Mononuclear cell (primary cell): Measurements from ENCODE around the gene LAMC3. TPM values are rescaled to one million over a fixed set of nuclear protein-coding genes. Genes with fewer than 3 reads are reported as not detected.
"Not testable (repeated sequence)": the region's sequence is repeated elsewhere in the genome, so short reads cannot be mapped to it uniquely, and the experiment has no call there.

Experiments
- H3K27me3 ChIP-seq: 2 replicates; pipeline ENCODE4 v1.6.0; 2011; ENCODE audit warnings: low read length, control low read depth; ENCODE audit not compliant: insufficient read depth
- H3K4me1 ChIP-seq: 2 replicates; pipeline ENCODE4 v1.5.1; 2011; ENCODE audit warnings: mild to moderate bottlenecking, low read length, control low read depth; ENCODE audit not compliant: insufficient read depth
- H3K4me3 ChIP-seq: 2 replicates; pipeline ENCODE4 v1.5.1; 2011; ENCODE audit warnings: mild to moderate bottlenecking, low read length, moderate library complexity
- H3K9me3 ChIP-seq: 2 replicates; pipeline ENCODE4 v1.5.1; 2011; ENCODE audit warnings: low read depth, mild to moderate bottlenecking, control low read depth, low read length
- total RNA-seq: library from RNA; depleted of rRNA; stranded (reverse); fragments of >200 nt; gene quantifications from one replicate; pipeline ENCODE4 v1.2.3, GENCODE V29; 2012

Gene LAMC3
- total RNA-seq, 1 donor = 0.73 TPM

- Histone ChIP-seq H3K4me3 (no peak overlapping the region), H3K27me3 (no peaks in the 10 kb centered on the region), H3K4me1 (no peaks in the 10 kb centered on the region), H3K9me3 (no peaks in the 10 kb centered on the region)
These were observed 24.6 kb downstream of the LAMC3 start for GRCh38 chr9:131033269-131034224.

- Histone ChIP-seq H3K9me3 (no peaks in the 10 kb centered on the region), H3K4me3 (no peak overlapping the region), H3K4me1 (no peaks in the 10 kb centered on the region), H3K27me3 (no peaks in the 10 kb centered on the region)
These were observed 25.3 kb downstream of the LAMC3 start for GRCh38 chr9:131034268-131034667.

- not testable (repeated sequence) for H3K9me3 ChIP-seq, H3K4me3 ChIP-seq, H3K4me1 ChIP-seq, H3K27me3 ChIP-seq
These were observed 25.8 kb downstream of the LAMC3 start for GRCh38 chr9:131034749-131035148.

GRCh38 chr9:131035548-131035947 lies 26.6 kb downstream of the LAMC3 start:
- Histone ChIP-seq H3K4me1 (no peaks in the 10 kb centered on the region), H3K9me3 (no peaks in the 10 kb centered on the region), H3K4me3 (no peak overlapping the region), H3K27me3 (no peaks in the 10 kb centered on the region)

- H3K9me3 ChIP-seq = no peaks in the 10 kb centered on the region
- no peaks in the 10 kb centered on the region for H3K4me1 ChIP-seq
- H3K27me3 ChIP-seq = no peaks in the 10 kb centered on the region
- H3K4me3 ChIP-seq = no peak overlapping the region
These were observed 27.1 kb downstream of the LAMC3 start for GRCh38 chr9:131036071-131036470.

- no peaks in the 10 kb centered on the region for H3K27me3 ChIP-seq
These were observed 27.8 kb downstream of the LAMC3 start for GRCh38 chr9:131036529-131037334.

GRCh38 chr9:131037335-131038255 lies 28.6 kb downstream of the LAMC3 start:
- Histone ChIP-seq H3K27me3 (no peaks in the 10 kb centered on the region), H3K4me3 (no peak overlapping the region), H3K9me3 (no peaks in the 10 kb centered on the region), H3K4me1 (peaks cover 1% of the 10 kb centered on the region)

More at GRCh38 chr9:131036529-131037334, 27.8 kb downstream of the LAMC3 start:
- Histone ChIP-seq H3K4me1 (no peaks in the 10 kb centered on the region), H3K9me3 (no peaks in the 10 kb centered on the region), H3K4me3 (no peak overlapping the region)

GRCh38 chr9:131038256-131039128 lies 29.5 kb downstream of the LAMC3 start:
- no peaks in the 10 kb centered on the region for H3K9me3 ChIP-seq
- H3K4me3 ChIP-seq = no peak overlapping the region
- H3K27me3 ChIP-seq = no peaks in the 10 kb centered on the region
- H3K4me1 ChIP-seq = peaks cover 8% of the 10 kb centered on the region

DNA sequence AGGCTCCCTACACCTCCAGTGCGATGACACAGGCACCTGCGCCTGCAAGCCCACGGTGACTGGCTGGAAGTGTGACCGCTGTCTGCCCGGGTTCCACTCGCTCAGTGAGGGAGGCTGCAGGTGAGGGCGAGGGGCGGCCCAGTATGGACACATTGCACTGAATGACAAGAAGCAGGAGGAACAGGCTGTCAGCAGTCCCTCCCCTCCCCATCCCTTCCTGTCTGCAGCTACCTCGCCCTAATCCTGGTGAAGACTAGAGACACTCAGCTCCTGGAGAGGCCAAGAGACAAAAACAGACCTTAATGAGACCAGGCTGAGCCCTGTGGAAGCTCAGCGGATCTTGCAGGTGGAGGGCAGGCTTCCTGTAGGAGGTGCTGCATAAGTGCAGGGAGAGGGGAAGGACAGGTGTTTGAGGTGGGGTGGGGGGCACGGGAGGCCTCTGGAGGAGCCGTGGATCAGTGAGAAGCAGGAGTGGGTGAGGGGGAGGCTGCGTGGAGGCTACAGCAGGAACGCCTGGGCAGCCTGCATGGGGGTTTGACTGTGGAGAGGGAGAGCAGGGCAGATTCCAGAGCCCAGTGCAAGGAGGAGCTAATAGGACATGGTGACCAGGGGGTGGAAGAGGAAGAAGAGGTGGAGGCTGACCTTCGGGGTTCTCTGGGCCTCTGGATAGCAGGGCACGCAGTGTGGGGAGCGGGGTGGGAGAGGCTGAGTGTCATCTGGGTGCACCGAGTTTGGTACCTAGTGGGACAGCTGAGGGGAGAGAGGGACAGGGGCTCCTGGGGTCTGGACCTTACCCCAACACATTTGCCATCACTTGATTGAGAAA lies 30.4 kb downstream of the LAMC3 start:
- Histone ChIP-seq H3K4me1 (peaks cover 8% of the 10 kb centered on the region), H3K9me3 (no peaks in the 10 kb centered on the region), H3K27me3 (no peaks in the 10 kb centered on the region)

GRCh38 chr9:131042666-131043065 lies 33.7 kb downstream of the LAMC3 start:
- Histone ChIP-seq H3K9me3 (no peaks in the 10 kb centered on the region), H3K4me1 (peaks cover 14% of the 10 kb centered on the region), H3K4me3 (no peak overlapping the region), H3K27me3 (no peaks in the 10 kb centered on the region)

More for the DNA sequence above, 30.4 kb downstream of the LAMC3 start:
- H3K4me3 ChIP-seq = no peak overlapping the region

DNA sequence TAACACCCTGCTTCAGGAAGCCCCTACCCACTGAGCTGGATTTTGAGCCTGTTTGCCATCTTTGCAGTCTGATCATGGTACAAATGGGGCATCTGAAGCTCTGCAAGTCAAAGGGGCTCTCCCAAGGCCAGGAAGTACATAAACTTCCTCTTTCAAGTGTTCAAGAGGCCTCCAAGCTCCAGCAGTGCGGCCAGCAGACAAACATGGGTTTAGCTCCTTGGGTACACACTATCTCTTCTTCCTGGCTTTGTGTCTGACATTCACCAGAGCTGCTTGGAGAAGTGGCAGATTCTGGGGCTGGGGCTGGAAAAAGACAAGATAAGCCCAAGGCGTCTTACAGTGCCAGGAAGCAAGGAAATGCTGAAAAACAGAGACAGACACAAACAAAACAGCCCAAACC lies 34.1 kb downstream of the LAMC3 start:
- Histone ChIP-seq H3K4me3 (no peak overlapping the region), H3K27me3 (no peaks in the 10 kb centered on the region), H3K9me3 (no peaks in the 10 kb centered on the region), H3K4me1 (peaks cover 14% of the 10 kb centered on the region)

DNA sequence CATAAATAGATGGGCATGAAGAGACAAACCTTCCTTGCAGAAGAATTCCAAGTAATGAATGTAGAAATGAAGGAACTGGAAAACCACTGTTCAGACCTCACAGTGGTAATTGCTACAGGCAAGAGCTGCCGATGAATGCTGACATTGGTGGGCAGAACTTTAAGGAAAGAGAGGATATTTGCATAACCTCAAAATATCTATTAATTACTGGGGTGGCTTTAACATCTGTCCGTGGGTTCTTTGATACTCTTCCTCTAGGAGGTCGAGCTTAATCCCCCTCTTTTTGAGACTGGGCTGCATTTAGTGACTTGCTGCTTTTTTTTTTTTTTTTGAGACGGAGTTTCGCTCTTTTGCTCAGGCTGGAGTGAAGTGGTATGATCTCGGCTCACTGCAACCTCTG lies 34.7 kb downstream of the LAMC3 start:
- H3K27me3 ChIP-seq = no peaks in the 10 kb centered on the region

More for the DNA sequence above, 34.7 kb downstream of the LAMC3 start:
- Histone ChIP-seq H3K4me3 (no peak overlapping the region), H3K9me3 (no peaks in the 10 kb centered on the region), H3K4me1 (peaks cover 14% of the 10 kb centered on the region)
